HG02588 (cell line): Measurements from ENCODE around the gene ADAMTS17.
"Not testable (repeated sequence)": the region's sequence is repeated elsewhere in the genome, so short reads cannot be mapped to it uniquely, and the experiment has no call there.

Experiments used
- ATAC-seq: cut with Tn5 transposase; IDR thresholded peaks from one replicate; pipeline ENCODE4 v1.9.1; 2021; ENCODE audit warnings: mild to moderate bottlenecking, moderate library complexity; ENCODE audit not compliant: unreplicated experiment

ADAMTS17 gene

DNA sequence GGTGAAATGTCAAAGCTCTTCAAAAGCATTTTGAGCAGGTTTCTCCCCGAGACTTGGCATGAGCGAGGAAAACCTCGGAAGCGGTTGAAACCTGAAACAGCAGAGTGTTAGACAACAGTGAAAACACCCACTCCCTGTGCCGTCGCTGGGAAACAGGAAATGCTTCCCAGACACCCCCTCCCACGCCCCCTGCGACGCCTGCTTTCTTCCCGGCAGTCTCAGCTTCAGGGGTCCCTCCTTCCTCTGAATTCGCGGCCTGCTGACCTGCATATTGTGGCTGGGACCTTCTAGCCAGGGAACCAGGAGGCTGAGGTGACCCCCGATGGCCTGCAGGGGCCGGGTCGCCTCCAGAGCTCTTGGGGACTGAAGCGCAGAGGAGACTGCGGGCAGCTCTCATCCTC is 357.9 kb downstream of the ADAMTS17 start:
- no peak for ATAC-seq

- no peak for ATAC-seq
Measured at GRCh38 chr15:99983171-99983885, 358.4 kb downstream of the ADAMTS17 start.

DNA sequence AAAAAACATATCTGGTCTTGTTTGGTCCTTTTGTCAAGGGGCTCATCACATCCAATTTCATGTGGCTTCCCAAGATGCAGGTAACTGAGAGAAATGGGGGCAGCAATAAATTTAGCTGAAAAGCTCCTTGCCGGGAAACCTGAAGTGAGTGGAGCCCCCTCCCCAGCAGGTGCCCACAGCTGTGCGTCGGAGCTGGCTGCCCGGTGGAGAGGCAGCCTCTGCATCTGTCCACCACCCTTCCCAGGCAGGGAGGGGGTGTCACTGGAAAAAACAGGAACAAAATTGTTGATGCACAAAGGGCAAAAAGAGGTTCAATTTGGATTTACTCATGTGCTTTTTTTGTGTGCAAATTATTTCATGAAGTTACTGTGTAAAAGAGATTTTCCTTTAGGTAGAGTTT is 359.1 kb downstream of the ADAMTS17 start:
- no peak for ATAC-seq

- ATAC-seq: no peak
Measured at GRCh38 chr15:99981839-99982658, 359.7 kb downstream of the ADAMTS17 start.

GRCh38 chr15:99981191-99981647 is 360.6 kb downstream of the ADAMTS17 start:
- no peak for ATAC-seq

DNA sequence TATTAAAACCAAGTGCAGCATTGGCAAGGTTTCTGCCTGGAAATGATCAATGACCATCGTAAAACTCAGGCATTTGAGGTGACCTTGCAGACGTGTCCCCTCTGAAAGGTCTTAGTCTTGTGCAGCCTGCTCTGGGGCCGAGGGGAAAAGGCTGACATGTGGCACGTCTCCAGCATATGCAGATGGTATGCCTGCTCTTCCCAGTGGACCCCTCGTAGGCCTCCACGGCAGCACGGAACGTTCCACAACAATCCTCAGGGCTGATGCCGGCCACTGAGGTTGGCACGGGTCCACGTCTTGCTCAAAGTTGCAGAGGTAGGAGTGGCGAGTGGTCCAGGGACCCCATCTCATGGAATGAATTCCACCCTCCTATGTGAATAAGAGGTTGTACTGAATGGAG is 361.0 kb downstream of the ADAMTS17 start:
- no peak for ATAC-seq

DNA sequence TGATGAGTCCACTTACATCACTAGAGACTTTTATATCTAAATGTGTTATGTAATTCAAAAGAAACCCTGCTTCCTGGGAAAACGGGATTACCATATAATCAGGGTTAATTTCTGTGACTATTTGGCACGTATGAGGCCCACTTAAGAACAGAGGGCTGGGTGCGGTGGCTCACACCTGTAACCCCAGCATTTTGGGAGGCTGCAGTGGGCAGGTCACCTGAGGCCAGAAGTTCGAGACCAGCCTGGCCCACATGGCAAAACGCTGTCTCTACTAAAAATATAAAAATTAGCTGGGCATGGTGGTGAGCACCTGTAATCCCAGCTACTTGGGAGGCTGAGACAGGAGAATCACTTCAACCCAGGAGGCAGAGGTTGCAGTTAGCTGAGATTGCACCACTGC is 361.9 kb downstream of the ADAMTS17 start:
- not testable (repeated sequence) for ATAC-seq

DNA sequence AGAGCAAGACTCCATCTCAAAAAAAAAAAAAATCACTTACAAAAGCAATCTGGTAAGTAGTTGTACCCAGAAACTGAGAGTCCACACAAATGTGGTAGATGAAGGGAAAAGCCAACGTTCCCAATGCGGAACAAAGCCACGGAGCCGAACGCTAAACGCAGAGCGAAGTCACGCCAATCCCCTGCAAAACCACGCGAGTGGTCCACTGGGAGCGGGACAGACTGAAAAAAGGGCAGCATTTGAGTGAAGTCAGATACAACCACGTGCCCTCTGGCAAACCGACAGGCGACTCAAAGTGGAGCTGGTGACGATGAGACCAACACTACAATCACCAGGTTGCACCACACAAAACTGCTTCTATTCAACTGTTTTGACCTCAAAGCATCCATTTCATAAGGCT is 362.4 kb downstream of the ADAMTS17 start:
- ATAC-seq: no peak

GRCh38 chr15:99978426-99978825 is 363.3 kb downstream of the ADAMTS17 start:
- no peak for ATAC-seq

GRCh38 chr15:99977929-99978328 is 363.8 kb downstream of the ADAMTS17 start:
- ATAC-seq: no peak

DNA sequence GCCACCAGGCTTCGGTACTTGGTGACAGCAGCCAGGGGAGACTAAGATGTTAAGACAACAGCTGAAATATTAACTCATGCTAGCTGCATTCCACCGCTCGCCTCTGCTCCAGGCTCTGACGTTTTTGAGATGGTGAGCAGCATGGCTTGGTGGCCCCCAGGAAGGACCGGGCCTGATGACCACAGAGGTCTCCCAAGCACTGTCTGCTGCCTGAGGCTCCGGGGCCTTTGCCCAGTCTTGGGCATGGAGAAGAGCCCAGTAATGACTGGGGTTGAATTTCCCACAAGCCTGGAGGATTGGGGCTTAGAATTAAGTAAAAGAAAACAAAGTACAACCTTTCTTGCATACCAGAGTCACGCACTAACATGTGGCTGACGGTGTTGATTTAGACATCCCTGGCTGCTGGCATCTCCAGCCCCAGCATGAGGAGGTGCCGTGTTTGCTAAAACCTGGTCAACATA is 364.9 kb downstream of the ADAMTS17 start:
- ATAC-seq: no peak

GRCh38 chr15:99976000-99976399 is 365.8 kb downstream of the ADAMTS17 start:
- no peak for ATAC-seq

GRCh38 chr15:99974246-99974645 is 367.5 kb downstream of the ADAMTS17 start:
- ATAC-seq: no peak

DNA sequence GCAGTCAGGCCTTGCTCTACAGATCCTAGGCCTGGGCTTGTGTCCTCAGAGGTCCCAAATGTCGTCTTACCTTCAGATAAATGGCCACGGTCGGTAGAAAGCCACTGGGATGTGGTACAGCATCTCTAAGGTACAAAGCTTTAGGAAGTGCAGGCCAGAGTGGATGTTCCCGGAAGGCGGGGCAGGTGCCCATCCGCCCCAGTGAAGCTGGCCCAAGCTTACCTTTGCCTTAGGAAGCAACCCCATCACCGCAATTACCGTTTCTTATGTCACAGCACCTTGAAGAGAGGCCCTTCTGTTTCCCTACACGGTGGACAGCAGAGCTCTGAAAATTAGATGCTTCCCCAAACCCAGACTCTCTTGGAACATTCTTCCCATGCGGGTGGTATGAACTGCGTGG is 368.4 kb downstream of the ADAMTS17 start:
- no peak for ATAC-seq

- no peak for ATAC-seq
Measured at GRCh38 chr15:99970891-99971430, 370.8 kb downstream of the ADAMTS17 start.

DNA sequence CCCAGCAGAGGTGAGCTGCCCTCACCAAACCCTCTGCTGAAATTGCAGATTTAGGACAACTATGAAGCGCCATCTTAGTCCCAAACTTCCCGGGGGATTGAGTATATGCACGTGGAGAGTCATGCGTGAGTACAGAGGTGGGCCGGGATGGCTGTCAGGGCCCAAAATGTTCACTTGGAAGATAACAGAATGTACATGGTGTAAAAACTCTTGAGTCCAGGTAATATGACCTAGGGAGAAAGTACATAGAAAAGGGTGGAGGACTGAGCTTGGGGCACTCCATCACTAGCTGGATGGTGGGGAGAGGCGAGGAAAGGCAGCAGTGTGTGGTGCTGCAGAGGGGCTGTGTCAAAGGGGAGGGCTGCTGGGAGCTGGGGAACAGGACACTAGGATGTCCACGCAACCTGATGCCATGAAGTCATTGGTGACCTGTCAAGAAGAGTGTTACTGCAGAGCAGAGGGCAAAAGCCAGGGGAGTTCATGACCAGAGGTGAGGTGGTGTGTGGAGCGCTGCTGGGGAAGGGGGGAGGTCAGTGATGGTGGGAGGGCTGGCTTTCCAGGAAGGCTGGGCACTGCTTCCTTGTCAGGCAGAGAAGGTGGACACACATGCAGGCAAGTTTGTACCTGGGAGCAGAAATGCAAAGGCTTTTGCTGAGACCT is 372.4 kb downstream of the ADAMTS17 start:
- ATAC-seq: no peak

GRCh38 chr15:99967841-99968371 is 373.9 kb downstream of the ADAMTS17 start:
- ATAC-seq: no peak

DNA sequence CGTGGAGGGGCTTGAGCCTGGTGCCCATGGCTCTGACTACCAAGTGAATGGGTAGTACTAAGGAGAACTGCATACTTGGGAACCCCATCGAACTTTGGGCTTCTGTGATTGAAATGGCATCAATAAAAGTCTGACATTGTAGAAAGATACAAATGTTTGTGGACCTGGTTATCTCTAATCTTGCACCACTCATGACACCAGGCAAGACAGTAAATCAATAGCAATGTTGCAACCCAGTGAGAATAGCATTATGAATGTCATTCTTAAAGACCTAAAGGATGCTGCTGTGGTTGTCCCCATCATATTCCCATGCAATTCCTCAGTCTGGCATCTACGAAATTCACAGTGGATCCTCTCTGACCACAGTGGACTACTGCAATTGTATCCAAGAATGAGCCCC is 375.0 kb downstream of the ADAMTS17 start:
- no peak for ATAC-seq

DNA sequence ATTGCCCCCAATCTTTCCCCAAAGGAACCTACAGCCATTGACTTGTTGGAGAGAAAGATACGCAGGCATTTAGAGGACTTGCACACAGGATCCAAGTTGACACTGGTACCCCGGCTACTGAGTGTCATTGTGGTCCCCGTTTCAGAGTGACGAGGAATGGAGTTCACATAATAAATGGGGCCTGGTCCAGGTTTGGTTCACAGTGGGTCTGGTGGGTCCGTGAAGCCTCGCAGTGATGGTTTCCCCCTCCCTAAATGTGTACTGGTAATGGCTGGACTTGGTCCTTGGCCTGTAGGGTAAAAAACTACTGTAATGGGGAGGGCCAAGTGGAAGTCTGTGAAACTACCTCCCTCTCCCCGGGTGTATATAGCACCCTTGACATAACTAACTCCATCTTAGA is 376.4 kb downstream of the ADAMTS17 start:
- no peak for ATAC-seq

DNA sequence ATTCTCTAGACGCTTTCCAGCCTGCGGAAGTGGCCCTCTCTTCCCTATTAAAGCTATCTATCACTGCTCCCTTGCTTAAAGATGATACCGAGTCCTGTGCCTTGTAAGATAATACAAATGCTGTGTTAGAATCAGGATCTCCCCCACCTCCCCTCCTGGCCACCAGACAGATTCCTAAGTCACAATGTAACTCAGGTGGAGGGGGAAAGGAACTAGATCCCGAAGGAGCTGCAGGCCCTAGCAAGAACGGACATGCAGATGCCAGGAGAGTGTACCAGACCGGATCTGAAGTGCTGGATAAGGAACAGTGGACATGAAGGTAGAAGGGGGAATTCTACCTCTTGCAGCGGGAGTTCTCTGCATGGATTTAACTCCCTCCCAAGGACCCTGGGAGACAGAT is 377.8 kb downstream of the ADAMTS17 start:
- ATAC-seq: no peak
